GM19240 (cell line): ENCODE measurements around the gene ORMDL3.
"Not testable (repeated sequence)": the region's sequence is repeated elsewhere in the genome, so short reads cannot be mapped to it uniquely, and the experiment has no call there.

ENCODE experiments used
- DNase-seq: peaks from one replicate; pipeline ENCODE4 v3.0.0; 2011; ENCODE audit warnings: low spot score; ENCODE audit not compliant: insufficient read length

The ORMDL3 gene

DNA sequence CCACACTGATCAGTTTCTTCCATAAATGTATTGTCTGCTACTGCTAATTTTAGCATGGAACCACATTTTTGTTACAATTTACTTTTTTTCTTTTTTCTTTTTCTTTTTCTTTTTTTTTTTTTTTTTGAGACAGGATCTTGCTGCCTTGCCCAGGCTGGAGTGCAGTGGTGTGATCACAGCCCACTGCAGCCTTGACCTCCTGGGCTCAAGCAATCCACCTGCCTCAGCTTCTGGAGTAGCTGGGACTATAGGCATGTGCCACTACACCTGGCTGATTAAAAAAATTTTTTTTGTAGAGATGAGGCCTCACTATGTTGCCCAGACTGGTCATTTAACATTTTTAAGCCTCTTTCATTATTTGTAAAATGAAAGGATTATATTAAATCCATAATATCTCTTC, 40.3 kb downstream of the ORMDL3 start:
- DNase-seq: no peak

- DNase-seq: not testable (repeated sequence)
Measured at GRCh38 chr17:39886102-39886501, 41.3 kb downstream of the ORMDL3 start.

DNA sequence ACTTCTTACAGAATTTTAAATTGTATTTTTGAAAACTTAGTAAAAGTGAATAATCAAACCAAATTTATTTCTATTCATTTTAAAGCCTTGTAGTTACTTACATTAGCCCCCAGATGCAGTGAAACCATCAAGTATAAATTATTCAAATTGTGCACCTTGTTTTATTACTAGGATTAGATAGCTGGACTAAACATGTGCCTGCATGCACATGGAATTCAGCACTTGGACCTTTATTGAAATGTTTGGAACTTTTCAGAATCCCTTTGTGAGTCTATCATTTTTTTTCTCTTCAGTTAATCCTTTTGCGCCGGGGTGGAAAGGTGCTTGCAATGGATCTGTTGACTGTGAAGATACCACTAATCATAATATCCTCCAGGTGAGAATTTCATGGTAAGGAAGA, 54.6 kb downstream of the ORMDL3 start:
- no peak for DNase-seq

GRCh38 chr17:39871801-39872200, 55.6 kb downstream of the ORMDL3 start:
- no peak for DNase-seq
